Osteoblast (primary cell): ENCODE measurements around the gene SCUBE3. TPM values are rescaled to one million over a fixed set of nuclear protein-coding genes. Genes with fewer than 3 reads are reported as not detected.
A peak's percentile ranks its signal among the peaks of the same experiment; 100 is the strongest.

ENCODE experiments used
- DNase-seq: peaks from one replicate; pipeline ENCODE4 v3.0.0; 2011; ENCODE audit warnings: low spot score, mixed read lengths; ENCODE audit not compliant: insufficient read length; ENCODE audit errors: missing footprints
- H2AFZ ChIP-seq: 2 replicates; pipeline ENCODE4 v1.6.0; 2011; ENCODE audit warnings: mild to moderate bottlenecking, low read length
- H3K27ac ChIP-seq: 2 replicates; pipeline ENCODE4 v1.5.1; 2011; ENCODE audit warnings: mild to moderate bottlenecking, low read depth, low read length, moderate library complexity
- H3K27me3 ChIP-seq: 2 replicates; pipeline ENCODE4 v1.6.0; 2012; ENCODE audit warnings: mild to moderate bottlenecking, control low read depth, inconsistent platforms, low read length, moderate library complexity; ENCODE audit not compliant: insufficient read depth
- H3K36me3 ChIP-seq: 2 replicates; pipeline ENCODE4 v1.5.1; 2011; ENCODE audit warnings: mild to moderate bottlenecking, low read length, control low read depth, moderate library complexity; ENCODE audit not compliant: insufficient read depth
- H3K4me1 ChIP-seq: 2 replicates; pipeline ENCODE4 v1.5.1; 2011; ENCODE audit warnings: mild to moderate bottlenecking, low read length, control low read depth, moderate library complexity; ENCODE audit not compliant: insufficient read depth
- H3K4me2 ChIP-seq: 2 replicates; pipeline ENCODE4 v1.6.0; 2011; ENCODE audit warnings: mild to moderate bottlenecking, low read length; ENCODE audit not compliant: insufficient read depth
- H3K4me3 ChIP-seq: fragments of 200-600 bp; sonication (generic); 3 replicates; pipeline ENCODE4 v1.5.1; 2012; ENCODE audit warnings: mild to moderate bottlenecking, low read length, inconsistent platforms; ENCODE audit not compliant: insufficient read depth
- H3K79me2 ChIP-seq: 2 replicates; pipeline ENCODE4 v1.6.0; 2012; ENCODE audit warnings: mild to moderate bottlenecking, low read length, control low read depth, inconsistent platforms; ENCODE audit not compliant: insufficient read depth
- H3K9me3 ChIP-seq: 2 replicates; pipeline ENCODE4 v1.5.1; 2011; ENCODE audit warnings: low read depth, low read length, control low read depth
- H4K20me1 ChIP-seq: 2 replicates; pipeline ENCODE4 v1.6.0; 2012; ENCODE audit warnings: mild to moderate bottlenecking, low read length, control low read depth; ENCODE audit not compliant: insufficient read depth
- total RNA-seq: library from RNA; depleted of rRNA; stranded (reverse); fragments of >200 nt; gene quantifications from 2 replicates; pipeline ENCODE4 v1.2.3, GENCODE V29; 2012
- TF ChIP-seq, protein P1 (sequence below): IDR thresholded peaks from 2 replicates; pipeline ENCODE4 v1.5.1; 2011; ENCODE audit warnings: mild to moderate bottlenecking, low read depth, low read length, moderate library complexity; ENCODE audit errors: extremely low read depth

The SCUBE3 gene
- total RNA-seq, 1 donor, result 30.4 TPM

DNA sequence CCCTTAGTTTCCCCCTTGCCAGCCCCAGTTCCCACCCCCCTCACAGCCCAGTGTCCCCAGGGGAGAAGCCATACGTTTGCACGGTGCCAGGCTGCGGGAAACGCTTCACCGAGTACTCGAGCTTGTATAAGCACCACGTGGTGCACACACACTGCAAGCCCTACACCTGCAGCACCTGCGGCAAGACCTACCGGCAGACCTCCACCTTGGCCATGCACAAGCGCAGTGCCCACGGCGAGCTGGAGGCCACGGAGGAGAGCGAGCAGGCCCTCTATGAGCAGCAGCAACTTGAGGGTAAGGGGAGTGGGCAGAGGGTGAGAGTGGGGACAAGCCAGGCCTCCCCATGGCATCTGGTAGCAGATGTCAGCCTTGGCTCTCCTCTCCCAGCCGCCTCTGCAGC is 78.7 kb downstream of the SCUBE3 start:
- H3K4me3 ChIP-seq, result no peak overlapping the region
- no peaks in the 10 kb centered on the region for H3K9me3 ChIP-seq
- H3K79me2 ChIP-seq, result no peaks in the 10 kb centered on the region
- TF ChIP-seq, protein P1, sequence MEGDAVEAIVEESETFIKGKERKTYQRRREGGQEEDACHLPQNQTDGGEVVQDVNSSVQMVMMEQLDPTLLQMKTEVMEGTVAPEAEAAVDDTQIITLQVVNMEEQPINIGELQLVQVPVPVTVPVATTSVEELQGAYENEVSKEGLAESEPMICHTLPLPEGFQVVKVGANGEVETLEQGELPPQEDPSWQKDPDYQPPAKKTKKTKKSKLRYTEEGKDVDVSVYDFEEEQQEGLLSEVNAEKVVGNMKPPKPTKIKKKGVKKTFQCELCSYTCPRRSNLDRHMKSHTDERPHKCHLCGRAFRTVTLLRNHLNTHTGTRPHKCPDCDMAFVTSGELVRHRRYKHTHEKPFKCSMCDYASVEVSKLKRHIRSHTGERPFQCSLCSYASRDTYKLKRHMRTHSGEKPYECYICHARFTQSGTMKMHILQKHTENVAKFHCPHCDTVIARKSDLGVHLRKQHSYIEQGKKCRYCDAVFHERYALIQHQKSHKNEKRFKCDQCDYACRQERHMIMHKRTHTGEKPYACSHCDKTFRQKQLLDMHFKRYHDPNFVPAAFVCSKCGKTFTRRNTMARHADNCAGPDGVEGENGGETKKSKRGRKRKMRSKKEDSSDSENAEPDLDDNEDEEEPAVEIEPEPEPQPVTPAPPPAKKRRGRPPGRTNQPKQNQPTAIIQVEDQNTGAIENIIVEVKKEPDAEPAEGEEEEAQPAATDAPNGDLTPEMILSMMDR, result no peak
- no peaks in the 10 kb centered on the region for H3K4me1 ChIP-seq
- no peak overlapping the region for H3K27ac ChIP-seq
- no peak for DNase-seq
- H2AFZ ChIP-seq, result no peak overlapping the region
- H3K4me2 ChIP-seq, result no peak overlapping the region
- peaks cover 78% of the 10 kb centered on the region for H3K36me3 ChIP-seq
- no peaks in the 10 kb centered on the region for H3K27me3 ChIP-seq
- H4K20me1 ChIP-seq, result no peaks in the 10 kb centered on the region

GRCh38 chr6:35293681-35294080 is 79.9 kb downstream of the SCUBE3 start:
- Histone ChIP-seq H3K27me3 (no peaks in the 10 kb centered on the region), H3K4me3 (no peak overlapping the region), H3K4me1 (no peaks in the 10 kb centered on the region), H2AFZ (no peak overlapping the region), H4K20me1 (no peaks in the 10 kb centered on the region), H3K27ac (no peak overlapping the region), H3K79me2 (no peaks in the 10 kb centered on the region), H3K4me2 (no peak overlapping the region), H3K36me3 (peaks cover 68% of the 10 kb centered on the region), H3K9me3 (no peaks in the 10 kb centered on the region)
- TF ChIP-seq, protein P1, result no peak
- no peak for DNase-seq

DNA sequence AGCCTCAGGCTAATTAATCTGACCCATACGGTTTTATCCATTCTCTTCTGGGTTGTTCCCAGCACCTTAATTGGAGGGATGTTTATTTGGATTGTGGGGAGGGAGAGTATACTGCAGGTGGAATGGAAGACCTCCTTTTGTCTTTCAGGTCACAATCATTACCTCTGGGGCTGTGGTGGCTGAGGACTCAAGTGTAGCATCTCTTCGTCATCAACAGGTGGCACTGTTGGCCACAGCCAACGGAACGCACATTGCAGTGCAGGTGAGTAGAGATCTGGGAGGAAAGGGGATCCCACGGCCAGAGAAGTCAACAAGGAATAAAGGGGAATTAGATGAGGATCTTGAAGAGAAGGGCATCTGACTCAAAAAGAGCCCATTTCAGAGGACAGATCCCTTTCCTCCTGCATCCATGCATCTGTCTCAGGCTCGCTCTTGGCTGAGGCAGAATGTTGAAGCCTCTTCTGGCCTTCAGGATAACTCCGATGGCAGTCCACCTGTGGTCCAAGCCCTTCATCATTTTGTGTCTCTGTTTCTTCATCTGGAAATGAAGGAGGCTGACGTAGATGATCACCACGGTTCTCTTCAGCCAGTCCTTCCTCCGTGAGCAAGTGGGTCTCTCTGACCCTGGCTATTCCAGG is 80.7 kb downstream of the SCUBE3 start:
- no peak overlapping the region for H3K4me3 ChIP-seq
- H4K20me1 ChIP-seq, result no peaks in the 10 kb centered on the region
- no peaks in the 10 kb centered on the region for H3K79me2 ChIP-seq
- TF ChIP-seq, protein P1, result peak; percentile 67
- no peak overlapping the region for H2AFZ ChIP-seq
- H3K27ac ChIP-seq, result no peak overlapping the region
- H3K4me1 ChIP-seq, result no peaks in the 10 kb centered on the region
- H3K4me2 ChIP-seq, result no peak overlapping the region
- no peaks in the 10 kb centered on the region for H3K27me3 ChIP-seq
- peaks cover 66% of the 10 kb centered on the region for H3K36me3 ChIP-seq
- H3K9me3 ChIP-seq, result no peaks in the 10 kb centered on the region
- peak; percentile 86 for DNase-seq

- TF ChIP-seq, protein P1, result no peak
- Histone ChIP-seq H4K20me1 (no peaks in the 10 kb centered on the region), H2AFZ (no peak overlapping the region), H3K4me2 (no peak overlapping the region), H3K4me3 (no peak overlapping the region), H3K9me3 (no peaks in the 10 kb centered on the region), H3K79me2 (no peaks in the 10 kb centered on the region), H3K27ac (no peak overlapping the region), H3K27me3 (no peaks in the 10 kb centered on the region), H3K36me3 (peaks cover 60% of the 10 kb centered on the region), H3K4me1 (no peaks in the 10 kb centered on the region)
- DNase-seq, result no peak
Observed at GRCh38 chr6:35295036-35295435, 81.3 kb downstream of the SCUBE3 start.
